ENCODE data around the gene FGG.
"Not testable (repeated sequence)": the region's sequence is repeated elsewhere in the genome, so short reads cannot be mapped to it uniquely, and the experiment has no call there.

FGG gene

DNA sequence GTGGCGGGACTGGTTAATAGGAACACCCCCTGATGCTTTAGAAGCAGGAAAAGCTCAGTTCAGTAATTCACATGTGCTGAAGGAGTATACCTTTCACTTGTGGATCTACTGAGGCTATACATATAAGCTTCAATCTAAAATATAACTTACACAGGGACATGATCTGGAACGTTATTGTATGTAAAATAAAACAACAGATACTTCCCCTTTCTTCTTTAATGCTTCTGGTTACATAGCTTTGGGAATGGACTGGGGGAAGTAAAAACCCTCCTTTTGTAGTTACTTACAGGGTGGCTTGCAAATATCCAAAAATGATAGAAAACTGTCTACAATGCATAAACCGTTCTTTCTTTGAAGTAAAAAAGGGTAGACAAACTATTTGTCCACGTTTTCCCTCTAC, 1.9 kb downstream of the FGG start:
- DNase-seq (ENCODE audit: low spot score): no peak

DNA sequence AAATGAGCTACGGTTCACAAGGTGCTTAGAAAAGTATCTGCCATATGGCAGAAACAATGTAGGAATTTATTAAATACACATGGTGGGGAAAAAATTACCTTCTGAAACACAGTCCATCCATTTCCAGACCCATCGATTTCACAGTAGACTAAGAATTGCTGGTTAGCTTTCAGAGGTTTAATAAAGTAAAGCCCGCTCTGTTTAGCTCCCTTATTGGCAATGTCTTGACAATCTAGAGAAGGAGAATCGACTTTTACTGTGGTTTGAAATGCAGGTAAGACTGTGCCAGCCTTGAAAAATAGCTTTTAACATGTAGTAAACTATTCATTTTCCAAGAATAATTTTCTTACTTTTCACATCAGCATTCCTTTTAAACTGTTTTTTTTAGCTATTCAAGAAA, 2.9 kb downstream of the FGG start:
- DNase-seq (ENCODE audit: low spot score): no peak

DNA sequence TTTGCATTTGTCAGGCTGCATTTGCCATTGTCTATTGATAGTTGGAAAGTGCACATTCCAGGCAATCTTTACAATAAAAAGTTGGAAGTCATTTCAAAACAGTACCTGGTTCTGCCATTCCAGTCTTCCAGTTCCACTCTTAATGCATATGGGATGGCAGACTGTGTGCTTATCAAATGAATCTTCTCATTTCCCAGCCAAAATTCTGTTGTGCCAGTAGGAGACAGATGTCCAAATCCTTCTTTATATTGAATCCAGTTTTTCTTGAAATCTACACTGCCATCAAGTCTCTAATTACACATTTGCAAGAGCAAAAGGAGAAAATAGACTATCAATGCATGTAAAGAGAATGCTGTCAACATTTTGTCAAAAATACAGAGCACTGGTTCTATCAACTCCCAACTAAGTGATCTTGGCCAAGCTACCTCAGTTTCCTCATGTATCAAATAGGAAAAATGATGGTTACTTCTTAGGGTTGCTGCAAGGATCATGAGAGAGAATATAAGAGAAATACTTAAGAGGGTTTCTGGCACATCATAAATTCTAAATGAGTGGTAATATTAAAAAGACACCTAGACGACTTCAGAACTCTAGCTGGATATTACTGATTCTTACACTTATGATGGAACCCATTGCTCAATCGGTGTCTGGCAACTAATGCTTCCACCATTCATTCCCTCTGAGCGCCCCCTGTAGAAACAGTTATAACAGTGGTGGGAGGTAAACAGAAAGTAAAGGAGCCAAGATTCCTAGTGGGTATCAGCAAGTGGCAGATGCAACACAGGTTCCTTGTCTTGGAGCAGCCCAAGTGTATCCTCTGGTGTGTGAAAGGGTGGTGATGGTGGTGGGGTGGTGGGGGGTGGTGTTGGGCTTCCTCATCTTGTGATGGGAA, 3.8 kb downstream of the FGG start:
- DNase-seq (ENCODE audit: low spot score): no peak

DNA sequence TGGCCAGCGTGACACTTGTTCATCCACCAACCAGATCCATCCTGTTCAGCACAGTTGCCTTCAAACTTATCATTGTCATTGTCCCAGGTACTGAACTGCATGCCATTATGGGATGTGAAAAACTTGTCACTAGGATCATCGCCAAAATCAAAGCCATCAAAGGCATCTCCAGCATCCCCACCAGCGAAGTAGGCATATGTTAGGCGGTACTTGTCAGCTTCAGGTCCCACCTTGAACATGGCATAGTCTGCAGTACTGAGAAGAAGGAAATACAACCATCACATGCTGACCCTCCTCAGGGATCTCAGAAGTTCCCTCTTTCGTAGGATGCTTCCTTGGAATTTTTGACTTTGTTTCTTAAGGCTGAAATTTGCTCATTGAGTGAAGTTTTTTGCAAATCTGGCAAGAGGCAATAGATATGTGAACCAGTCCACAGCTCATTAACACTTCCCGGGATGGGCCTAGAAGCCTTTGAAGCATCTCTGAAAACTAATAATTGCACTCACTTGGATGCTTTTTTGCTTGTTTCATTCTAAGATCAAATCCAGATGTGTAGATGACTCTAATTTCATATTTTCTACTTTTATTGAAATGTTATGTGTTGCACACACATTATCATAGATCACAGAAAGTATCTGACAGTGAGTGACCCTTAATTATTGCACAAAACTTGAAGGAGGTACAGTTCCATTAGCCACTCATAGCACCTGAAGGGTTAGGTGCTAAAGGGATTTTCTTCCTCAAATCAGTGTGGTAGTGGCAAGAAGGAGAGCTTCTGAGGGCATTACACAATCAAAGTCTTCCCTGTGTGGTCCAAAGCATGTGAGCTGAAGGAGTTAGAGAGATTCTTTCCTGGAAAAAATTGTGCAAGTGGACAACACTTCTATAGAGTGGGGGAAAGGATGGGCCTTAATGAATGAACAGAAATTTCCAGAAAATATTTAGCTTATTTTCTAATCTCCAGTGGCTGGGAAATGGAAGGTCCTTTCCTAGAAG, 5.4 kb downstream of the FGG start:
- no peak for DNase-seq (ENCODE audit: low spot score)

DNA sequence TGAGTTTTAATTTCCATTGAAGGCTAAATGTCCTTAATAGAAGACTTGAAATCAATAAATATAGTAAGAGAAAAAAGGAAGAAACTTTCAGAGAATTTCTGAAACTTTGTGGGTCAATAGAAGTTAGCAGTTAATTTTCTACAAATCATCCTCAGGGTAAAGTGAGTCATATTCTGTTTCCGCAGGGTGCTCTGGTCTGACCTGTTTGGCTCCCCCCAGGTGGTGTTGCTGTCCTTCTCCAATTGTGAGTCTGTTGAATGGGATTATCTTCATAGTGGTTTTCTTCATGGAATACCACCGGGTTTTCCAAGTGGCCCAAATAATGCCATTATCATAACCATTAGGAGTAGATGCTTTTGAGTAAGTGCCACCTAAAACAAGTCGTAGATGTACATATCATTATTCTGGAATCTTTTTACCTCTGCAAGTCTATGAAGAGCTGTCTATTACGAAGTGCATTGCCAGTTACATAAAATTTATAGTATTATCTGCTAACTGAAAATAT, 7.7 kb downstream of the FGG start:
- no peak for DNase-seq (ENCODE audit: low spot score)

DNA sequence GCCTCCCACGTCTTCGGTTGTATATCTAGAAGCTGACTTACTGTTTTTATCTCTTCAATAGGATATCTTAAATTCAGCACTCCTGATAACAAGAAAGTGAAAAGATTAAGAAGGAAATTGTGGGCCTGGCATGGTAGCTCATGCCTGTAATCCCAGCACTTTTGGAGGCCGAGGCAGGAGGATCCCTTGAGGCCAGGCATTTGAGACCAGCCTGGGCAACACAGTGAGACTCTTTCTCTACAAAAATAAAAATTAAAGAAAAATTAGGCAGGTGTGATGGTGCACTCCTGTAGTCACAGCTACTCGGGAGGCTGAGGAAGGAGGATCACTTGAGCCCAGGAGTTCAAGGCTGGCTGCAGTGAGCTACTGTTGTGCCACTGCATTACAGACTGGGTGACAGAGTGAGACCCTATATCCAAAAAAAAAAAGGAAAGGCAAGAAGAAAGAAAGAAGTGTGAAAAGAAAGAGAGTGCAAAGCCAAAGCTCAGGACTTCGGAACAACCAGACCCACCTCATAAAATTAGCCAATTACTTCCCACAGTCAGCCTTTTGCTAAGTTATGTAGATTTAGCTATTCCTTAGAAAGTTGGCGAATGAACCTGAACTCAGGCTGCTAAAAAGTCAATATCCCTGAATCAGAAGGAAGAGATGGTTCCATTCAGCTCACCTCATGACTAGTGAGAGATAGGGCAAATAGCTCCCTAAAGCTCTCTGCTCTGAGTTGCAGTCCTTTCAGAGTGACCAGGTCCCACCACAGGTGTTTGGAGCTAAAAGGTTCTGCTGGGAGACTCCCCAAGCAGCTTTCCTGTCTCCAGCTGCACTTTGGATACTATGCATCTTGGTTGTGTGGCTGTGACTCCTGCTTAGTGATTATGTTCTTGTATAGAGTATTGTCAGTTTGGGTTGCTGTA, 9.2 kb downstream of the FGG start:
- no peak for DNase-seq (ENCODE audit: low spot score)

DNA sequence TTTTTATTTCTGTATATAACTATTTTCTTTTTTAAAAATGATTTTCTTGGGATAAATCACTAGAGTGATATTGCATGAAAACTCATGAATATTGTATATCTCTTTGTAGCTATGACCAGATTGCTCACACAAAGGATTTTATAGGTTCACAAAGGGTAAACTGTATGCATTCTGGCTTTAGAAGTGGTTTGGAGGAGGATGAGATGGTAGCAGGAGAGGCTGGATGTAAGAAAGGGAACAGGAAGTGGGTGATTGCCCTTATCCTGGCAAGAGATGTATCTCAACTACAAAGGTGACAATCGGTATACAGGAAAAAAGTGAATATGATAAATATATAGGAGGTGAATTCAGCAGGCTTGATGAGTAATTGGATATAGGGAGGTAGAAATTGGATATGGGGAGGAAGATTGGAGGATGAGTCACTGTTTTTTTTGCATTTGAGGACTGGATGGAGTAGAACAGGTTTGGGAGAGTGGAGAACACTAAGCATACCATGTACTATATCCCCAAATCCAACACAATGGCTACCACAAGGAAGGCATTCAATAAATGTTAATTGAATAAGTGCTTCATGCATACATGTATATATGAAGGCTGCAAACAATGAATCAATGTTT, 9.9 kb downstream of the FGG start:
- DNase-seq (ENCODE audit: low spot score): no peak

DNA sequence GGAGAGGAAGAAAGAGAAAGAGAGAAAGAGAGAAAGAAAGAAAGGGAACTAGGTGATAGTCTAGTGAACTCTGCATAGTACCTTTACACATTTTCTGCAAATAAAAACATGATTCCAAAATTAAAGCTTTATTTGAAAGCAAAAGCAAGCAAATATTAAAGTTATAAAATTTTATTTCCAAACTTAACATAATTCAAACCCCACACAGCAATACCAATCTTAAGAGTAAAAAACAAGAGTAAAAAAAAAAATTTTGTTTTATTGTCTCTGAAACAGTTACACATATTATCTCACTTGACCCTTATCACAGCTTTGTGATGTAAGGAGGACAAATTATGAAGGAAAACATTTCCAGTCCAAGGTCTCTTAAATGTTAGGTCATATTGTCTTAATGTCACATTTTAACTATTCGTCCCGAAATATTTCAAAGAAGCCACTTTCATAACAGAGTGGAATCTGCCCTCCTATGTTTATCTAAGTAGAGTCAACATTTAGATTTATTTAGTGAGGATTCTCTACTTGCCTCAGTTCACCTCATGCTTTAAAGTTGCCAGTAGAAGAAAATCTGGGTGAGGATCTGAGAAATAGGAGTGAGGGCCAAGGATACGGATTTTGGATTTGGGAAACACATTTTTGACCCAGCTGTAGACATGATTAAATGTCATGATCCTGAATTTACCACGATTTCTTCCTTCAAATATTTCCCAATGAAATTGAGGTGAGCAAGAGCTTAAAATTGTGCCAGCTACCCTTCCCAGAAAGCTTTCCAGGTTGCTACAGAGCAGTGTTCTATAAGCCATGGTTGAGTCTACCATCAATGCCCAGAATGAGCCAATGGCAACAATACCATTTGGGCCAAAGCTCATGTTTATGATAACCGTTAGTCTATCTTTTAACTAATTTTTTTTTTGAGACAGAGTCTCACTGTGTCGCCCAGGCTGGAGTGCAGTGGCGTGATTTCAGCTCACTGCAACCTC, 14.4 kb downstream of the FGG start:
- no peak for DNase-seq (ENCODE audit: low spot score)

DNA sequence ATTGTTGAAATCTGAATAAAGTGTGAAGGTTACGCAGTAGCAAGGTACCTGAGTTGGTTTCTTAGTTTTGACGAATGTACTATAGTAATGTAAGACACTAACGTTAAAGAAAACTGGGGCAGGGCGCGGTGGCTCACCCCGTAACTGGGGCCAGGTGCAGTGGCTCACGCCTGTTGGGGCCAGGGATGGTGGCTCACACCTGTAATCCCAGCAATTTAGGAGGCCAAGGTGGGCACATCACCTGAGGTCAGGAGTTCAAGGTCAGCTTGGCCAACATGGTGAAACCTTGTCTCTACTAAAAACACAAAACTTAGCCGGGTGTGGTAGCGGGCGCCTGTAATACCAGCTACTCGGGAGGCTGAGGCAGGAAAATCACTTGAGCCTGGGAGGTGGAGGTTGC, 15.2 kb downstream of the FGG start:
- DNase-seq (ENCODE audit: low spot score): not testable (repeated sequence)

DNA sequence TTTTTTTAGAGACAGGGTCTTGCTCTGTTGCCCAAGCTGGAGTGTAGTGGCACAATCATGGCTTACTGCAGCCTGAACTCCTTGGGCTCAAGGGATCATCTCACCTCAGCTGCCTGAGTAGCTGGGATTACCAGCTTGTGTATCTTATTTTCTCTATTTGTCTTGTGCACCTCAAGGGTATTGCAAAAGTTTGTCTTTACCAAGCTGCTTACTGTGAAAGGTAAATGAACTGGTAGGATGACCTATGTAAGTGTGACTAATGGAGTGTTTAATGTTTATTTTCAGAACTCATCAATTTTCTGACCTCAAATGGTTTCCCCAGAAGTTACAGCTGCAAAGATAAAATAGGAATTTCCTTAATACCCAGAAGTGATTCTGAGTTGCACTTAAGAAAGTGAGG, 16.6 kb downstream of the FGG start:
- DNase-seq (ENCODE audit: low spot score): no peak

DNA sequence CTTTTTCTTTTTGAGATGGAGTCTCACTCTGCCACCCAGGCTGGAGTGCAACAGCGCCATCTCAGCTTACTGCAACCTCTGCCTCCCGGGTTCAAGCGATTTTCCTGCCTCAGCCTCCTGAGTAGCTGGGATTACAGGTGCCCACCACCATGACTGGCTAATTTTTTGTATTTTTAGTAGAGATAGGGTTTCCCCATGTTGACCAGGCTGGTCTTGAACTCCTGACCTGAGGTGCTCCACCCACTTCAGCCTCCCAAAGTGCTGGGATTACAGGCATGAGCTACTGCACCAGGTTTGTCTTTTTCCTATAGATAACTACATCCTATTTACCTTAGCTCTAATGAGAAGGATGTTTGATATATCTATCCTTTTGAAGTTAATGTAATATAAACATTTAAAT, 18.1 kb downstream of the FGG start:
- not testable (repeated sequence) for DNase-seq (ENCODE audit: low spot score)

DNA sequence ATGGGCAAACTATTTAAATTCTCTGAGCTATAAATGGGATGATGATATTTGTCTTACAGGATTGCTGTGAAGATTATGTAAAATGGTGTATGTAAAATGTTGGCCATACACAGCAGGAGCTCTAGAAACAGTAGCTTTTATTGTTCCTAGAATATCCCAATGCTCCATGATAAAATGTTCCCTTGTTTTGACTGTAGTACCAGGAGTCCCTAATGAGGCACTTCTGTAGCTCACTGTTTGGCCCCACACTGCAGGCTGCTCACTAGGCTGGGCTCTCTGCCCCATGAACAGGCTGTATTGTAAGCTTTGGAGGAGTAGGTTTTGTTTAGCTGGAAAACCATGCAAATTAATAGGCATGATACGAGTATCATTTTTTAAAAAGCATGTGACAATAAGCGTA, 18.6 kb downstream of the FGG start:
- no peak for DNase-seq (ENCODE audit: low spot score)

DNA sequence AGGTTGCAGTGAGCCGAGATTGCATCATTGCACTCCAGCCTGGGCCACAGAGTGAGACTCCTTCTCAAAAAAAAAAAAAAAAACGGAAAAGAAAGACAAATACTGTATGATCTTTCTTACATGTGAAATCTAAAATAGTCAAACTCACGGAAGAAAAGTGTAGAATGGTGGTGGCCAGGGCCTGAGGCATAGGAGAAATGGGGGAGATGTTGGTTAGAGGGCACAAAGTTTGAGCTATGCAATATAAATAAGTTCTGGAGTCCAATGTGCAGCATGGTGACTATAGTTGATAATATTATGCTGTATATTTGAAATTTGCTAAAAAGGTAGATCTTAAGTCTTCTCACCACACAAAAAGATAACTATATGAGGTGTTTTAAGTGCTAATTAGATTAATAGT, 20.6 kb downstream of the FGG start:
- DNase-seq (ENCODE audit: low spot score): no peak

DNA sequence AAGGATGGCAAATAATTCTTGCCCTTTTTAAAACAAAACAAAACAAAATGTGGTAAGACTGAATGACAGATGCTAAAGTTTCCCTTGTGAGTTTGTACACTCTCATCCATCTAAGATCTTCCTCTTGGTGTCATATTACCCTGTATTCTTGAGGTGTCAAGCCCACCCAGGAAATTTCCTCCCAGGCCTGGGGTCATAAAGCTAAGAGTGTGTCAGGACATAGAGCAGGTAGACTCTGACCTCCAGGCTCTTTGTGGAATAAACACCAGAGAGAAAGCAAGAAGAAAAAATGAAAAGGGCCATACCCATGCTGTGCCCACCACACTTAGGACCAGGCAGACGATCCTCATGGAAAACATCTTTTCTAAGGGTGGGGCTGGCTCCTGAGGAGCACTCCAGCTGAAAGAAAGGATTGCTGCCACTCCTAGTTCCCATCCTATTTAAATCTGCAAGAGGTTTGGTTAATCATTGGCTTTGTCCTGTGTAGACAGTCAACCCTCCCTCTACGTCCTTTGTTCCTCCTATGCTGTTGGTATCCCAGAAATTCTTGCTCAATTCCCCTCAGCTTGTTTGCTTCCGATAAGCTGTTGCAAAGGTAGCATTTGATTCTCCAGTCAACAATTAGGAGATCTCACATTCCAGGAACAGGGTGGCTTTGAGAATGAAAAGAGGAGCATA, 22.0 kb downstream of the FGG start, which contains the start of gene FGA:
FGA (minus strand) TSS at position 414 of the 678 bp plus-strand sequence; CDS start at position 359, 55 bp downstream.
- DNase-seq (ENCODE audit: low spot score): no peak

DNA sequence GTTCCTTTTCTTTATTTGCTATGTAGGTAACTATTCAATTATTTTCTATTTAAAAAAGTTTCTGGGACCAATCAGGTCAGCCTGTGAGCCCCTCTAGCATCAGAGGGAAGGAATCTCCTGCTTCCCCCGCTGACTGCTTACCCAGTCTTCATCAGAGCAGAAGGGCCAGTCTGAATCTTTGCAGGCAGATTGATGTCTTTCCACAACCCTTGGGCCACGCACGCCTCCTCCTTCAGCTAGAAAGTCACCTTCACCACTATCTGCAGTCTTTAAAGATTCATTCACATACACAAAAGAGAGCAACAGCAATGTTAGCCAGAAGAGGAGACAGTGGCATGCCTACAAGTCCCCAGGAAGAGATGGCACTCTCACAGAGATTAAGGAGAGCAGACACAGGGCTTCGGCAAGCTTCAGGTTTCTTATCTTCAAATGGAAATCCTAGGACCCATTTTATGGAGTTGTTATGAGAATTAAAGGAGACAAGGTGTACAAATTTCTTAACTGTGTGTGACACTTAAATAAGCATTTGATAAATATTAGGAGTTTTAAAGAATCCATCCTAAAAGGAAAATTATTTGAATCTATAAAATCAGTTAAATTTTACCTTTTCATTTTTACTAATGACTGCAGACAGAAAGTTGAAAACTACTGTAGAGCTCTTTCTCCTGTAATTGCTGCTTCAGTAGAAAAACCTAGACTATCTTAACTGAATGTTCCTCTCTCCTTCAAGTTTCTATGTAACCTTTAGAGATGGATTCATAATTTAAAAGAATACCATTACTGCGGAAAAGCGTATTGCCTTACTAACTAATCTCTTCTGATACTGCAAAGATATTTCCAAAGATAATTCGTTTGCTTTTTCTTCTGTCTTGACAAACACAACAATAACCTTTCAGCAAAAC, 22.9 kb downstream of the FGG start:
- DNase-seq (ENCODE audit: low spot score): no peak

DNA sequence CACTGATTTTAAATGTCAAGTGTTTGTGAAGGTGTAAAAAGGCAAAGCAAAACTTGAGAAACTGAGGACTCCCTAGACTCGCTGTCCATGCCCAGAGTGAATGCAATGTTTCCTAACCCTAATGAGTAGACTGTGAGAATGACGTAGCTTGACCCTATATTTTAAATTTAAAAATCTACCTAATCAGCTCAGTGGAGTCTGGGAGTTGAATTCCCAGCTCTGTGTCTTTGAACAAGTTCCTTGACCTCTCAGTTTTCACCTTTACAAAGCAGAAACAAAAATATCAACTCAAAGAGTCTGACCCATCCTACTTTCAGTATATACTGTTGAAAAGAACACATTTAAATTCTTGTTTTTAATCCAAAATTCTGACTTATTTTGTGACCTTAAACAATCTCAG, 24.3 kb downstream of the FGG start:
- DNase-seq (ENCODE audit: low spot score): no peak

DNA sequence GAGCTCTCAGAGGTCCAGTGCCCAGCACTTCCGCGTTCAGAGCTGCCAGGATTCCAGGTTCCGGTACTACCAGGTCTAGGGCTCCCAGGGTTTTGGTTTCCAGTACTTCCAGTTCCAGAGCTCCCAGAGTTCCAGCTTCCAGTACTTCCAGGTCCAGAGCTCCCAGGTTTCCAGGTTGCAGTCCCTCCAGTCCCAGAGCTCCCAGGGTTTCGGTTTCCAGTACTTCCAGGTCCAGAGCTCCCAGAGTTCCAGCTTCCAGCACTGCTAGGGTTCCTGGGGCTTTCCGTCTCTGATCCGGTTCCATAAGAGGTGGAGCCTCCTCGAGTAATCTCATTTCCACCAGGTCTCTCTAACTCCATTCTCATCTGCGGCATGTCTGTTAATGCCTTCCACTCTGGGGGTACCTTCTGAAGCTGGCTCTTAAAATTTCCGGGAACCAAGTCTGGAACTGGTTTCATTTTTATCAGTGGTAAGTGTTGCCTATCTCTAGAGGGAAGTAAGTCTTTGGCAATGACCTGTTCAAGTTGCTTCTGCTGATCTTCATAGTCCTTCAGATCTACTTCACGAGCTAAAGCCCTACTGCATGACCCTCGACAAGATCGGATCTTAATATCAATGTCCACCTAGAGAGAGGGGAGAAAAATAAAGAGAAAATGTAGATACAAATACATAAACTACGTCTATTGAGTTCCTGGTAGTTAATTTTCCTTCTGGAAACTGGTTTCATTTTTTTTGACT, 26.0 kb downstream of the FGG start:
- no peak for DNase-seq (ENCODE audit: low spot score)
